HG02884 (cell line): ENCODE measurements around the gene CDCP2.
A peak's percentile ranks its signal among the peaks of the same experiment; 100 is the strongest.

Source experiments
- ATAC-seq: cut with Tn5 transposase; IDR thresholded peaks from one replicate; pipeline ENCODE4 v1.9.1; 2021; ENCODE audit warnings: mild to moderate bottlenecking, moderate library complexity; ENCODE audit not compliant: unreplicated experiment

The CDCP2 gene

DNA sequence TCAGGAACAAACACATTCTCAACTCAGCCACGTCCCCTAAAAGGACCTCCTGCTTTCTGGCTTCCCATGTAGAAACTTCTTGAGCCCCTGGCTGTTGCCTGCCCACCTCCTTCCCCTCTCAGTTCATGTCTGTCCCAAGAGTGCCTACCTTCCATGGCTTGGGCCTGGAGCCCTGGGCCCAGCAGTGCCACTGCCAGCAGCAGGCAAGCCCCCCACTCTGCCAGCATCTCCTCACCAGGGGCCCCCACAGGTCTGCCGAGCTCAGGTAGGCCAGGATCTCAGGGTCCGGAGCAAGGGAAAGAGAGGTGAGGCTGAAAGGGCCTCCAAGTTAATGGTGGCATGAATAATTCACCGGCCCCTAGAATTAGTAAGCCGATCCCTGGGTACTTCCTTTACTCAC, at the start of gene CDCP2:
Gene CDCP2, minus strand, starts transcription at position 305 of the 400 bp plus-strand sequence. Its CDS starts 78 bp downstream, at position 227.
- ATAC-seq, result no peak

DNA sequence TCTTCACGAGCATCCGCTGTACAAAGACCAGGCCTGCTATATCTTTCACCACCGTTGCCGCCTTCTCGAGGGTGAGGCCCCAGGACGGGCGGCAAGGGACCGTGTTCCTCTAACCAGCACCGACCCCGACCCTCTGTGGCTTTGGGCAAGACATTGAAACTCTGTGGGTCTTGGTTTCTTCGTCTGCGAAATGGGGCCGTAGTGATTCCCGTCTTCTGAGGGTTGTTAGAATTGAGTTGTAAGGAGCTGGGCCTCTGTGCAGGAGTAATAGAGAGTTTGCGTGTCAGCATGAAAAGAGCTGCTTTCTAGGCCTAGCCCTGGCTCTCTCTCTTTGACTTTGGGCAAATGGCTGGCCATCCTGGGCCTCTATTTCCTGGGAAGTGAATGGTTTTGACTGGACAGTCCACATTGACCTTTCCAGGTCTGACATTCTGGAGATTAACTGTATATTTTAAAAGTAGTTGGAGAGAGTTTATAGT, 47.8 kb upstream of the CDCP2 start:
- ATAC-seq, result peak; percentile 21

DNA sequence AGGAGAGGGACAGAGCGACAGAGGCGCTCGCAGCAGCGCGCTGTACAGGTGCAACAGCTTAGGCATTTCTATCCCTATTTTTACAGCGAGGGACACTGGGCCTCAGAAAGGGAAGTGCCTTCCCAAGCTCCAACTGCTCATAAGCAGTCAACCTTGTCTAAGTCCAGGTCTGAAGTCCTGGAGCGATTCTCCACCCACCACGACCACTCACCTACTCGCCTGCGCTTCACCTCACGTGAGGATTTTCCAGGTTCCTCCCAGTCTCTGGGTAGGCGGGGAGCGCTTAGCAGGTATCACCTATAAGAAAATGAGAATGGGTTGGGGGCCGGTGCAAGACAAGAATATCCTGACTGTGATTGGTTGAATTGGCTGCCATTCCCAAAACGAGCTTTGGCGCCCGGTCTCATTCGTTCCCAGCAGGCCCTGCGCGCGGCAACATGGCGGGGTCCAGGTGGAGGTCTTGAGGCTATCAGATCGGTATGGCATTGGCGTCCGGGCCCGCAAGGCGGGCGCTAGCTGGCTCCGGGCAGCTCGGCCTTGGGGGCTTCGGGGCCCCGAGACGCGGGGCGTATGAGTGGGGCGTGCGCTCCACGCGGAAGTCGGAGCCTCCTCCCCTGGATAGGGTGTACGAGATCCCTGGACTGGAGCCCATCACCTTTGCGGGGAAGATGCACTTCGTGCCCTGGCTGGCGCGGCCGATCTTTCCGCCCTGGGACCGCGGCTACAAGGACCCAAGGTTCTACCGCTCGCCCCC, 47.1 kb upstream of the CDCP2 start, which contains the start of the genes CYB5RL and MRPL37:
Gene CYB5RL, minus strand, starts transcription at position 266 of the 754 bp plus-strand sequence. CDS start 4,414 bp downstream, outside the sequence.
Gene MRPL37, plus strand, starts transcription at position 403 of the 754 bp plus-strand sequence. Its CDS starts 77 bp downstream, at position 480.
- ATAC-seq, result peak; percentile 97

DNA sequence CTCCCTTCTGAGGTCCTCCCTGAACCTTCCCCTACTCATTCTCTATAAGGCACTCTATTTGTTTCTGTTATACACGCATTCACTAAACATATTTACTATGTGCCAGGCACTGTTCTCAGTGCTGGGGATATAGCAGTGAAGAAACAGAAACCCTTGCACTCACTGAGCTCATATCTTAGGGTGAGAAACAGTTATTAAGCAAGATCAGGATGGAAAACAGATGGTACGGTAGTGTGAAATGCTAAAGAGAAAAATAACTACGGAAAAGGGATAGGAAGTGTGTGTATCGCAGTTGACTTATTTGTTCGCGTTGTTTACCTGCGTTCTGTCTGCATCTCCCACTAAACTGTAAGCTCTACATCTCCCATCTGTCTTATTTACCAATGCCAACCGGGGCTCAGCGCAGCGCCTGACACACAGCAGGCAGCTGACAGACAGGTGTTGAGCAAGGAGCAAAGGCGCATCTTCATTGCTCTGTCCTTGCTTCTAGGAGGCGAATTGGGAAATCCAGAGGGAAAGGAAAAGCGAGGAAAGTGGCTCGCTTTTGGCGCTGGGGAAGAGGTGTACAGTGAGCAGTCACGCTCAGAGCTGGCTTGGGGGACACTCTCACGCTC, 46.5 kb upstream of the CDCP2 start:
- no peak for ATAC-seq

DNA sequence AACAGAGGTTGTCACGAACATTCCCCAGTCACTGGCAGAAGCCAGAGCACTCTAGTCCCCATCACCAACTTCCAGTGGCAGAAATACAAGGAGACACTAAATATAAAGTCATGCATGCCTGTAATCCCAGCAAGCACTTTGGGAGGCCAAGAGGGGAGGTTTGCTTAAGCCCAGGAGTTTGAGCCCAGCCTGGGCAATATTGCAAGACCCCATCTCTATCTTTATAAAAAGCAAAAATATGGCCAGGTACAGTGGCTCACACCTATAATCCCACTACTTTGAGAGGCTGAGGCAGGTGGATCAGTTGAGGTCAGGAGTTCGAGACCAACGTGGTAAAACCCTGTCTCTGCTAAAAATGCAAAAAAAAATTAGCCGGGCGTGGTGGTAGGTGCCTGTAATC, 40.7 kb upstream of the CDCP2 start:
- no peak for ATAC-seq

DNA sequence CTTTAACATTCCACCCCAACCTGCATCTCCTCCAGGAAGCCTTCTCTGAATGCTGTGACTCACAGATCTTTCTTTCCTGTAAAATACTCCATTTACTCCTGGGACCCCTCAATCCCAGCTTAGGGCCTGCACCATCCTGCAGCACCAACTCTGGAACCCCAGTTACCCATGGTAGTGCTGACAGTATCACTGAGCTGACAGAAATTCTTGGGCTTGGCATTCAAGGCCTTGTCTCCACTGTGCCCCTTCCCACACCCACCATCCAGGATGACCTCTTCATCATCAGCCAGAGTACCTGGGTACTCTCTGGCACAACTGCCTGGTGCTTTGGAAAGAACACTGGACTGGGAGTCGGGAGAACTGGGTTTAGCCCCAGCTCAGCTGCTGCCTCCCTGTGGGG, 38.7 kb upstream of the CDCP2 start:
- no peak for ATAC-seq

DNA sequence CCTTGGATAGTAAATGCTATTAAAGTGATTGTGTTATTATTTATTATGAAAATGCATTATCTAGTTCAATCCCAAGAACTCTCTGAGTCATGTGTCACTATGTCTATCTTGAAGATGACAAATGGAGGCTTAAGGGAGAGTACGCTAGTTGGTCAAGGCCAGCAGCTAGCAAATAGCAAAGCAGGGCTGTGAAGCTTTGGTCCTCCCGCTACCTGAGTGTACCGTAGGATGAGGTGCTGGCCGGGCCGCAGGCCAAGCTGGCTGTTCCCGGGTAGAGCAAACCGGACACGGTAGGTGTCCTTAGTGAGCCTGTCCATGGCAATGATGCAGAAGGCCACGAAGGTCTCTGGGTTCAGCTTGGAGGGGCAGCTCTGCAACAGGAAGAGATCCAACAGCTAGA, 37.7 kb upstream of the CDCP2 start:
- no peak for ATAC-seq

DNA sequence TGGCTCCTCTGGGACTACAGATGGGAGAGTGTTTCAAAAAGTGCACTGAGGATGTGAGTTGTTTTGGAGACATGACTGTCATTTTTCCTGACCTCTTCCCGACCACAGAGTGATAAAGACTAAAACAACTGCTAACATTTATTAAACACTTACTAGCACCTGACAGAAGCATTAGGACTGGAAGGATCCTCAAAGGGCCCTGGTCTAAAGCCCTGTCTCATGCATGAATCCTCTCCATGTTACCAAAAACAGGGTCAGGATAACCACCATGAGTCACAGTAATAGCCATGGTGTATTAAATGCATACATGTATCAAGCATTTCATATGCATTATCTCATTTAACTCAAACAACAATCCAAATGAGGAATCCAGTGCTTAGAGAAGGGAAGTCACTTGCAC, 35.5 kb upstream of the CDCP2 start:
- ATAC-seq, result no peak

DNA sequence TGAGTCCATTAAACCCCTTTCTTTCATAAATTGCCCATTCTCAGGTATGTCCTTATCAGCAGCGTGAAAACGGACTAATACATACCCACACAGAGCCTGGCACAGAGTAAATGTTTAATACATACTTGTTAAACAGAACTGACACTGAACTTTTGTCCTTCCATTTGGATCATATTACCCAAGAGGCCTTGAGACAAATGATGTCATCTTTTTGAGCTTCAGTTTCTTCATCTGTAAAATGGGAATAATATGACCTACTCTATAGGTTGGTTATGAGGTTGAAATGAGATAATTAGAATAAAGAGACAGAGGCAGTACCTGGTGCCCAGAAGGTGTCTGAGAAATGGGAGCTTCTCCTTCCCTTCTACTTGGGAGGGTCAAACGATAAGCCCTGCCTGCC, 33.3 kb upstream of the CDCP2 start:
- ATAC-seq, result no peak

DNA sequence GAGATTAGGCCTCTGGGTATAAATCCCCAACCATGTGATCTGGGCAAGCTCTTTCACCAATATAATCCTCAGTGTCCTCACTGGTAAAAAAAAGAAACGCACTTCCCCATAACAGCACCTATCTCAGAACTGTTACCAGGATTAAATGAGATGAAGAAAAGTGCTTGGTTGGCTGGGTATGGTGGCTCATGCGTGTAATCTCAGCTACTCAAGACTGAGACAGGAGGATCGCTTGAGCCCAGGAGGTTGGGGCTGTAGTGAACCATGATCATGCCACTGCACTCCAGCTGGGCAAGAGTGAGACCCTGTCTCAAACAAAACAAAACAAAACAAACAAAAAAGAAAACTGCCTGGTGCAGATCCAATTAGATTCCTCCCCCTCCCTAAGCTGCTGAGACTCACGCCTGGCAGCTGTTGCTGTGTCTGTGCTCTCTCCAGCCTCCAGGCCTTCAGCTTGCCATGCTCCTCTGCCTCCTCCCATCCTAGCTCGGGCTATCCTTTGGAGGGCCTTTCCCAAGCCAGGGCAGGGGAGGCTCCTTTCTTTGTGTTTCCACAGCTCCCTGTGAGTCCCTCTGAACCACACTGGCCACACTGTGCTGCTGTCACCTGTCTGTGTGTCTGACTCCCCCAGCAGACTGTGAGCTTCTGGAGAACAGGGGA, 28.0 kb upstream of the CDCP2 start:
- ATAC-seq, result no peak

DNA sequence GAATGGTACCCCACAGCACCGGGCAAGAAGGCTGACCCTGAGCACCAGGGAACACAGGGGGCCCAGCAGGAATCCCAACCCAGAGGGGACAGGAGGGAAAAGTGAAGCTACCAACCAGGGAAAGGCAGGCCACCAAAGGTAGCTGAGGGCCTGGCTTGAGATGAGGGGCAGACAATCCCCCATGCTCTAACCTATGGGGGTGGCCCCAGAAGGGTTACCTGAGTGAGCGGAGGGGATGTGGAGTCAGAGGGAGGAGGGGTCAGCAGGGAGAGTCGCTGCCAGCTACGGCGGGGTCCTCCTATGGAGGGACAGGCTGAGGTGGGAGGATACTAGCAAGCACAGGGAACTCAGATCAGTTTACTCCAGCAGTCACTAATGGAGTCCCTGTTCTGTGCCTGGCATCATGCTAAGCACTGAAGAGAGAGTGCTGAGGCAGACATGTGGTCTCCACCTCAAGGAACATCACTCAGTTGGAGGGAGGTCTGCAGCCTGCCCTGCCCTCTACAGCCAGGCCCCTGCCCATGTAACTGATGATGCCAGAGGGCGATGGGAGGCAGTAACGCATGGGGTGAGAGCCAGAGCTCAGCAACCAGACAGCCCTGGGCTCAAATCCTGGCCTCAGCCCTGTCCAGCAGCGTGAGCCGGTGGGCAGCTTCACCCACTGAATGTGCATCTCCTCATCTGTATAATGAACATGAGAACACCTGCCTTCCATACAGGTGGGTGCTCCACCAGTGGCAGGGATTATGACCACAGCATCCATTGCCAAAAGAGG, 25.7 kb upstream of the CDCP2 start:
- no peak for ATAC-seq

DNA sequence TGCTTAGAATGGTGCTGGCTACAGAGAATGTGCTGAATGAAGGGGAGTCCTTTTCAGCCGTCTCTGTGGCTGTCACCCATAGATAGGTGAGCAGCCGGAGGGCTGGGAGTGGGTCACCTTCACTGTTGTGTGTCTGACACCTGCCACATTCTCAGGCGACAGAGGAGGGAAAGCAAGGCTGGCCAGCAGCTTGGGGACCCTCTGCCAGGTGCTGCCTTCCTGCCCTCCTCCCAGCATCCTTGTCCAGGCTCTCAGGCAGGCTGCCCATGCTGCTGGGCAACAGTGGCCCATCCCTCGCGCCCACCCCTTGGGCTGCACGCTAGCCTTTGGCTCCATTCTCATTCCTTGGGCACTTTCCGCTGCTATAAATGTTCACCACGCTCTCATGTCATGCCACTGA, 24.9 kb upstream of the CDCP2 start:
- no peak for ATAC-seq

DNA sequence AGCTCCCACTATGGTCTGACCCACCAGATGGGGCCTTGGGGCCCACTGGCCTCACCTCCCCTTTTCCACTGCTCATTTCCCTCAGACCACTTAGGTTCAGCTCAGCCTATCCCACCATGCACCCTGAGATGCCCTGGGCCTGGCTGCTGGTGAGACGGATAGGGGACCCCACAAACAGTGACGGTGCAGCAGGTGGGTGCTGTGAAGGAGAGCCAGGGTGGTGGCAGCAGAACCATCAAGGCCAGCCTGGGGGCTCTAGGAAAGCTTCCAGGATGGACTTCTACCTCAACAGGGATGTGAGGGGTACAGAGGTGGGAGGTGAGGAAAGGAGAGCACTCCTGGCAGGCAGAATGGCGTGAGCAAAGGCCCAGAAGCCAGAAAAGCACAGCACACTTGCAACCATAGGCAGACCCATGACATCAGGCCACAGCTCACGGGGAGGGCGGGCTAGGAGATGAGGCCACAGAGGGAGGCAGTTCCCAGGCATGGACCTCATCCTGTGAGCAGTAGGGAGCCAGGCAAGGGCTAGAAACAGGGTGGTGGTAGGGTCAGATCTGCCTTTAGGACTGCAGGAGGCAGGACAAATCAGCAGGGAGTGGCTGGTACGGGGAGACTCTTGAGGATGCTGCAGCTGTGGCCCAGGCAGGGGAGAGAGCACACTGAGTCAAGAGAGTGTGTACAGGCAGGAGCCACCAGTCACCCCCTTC, 24.0 kb upstream of the CDCP2 start:
- ATAC-seq, result no peak

DNA sequence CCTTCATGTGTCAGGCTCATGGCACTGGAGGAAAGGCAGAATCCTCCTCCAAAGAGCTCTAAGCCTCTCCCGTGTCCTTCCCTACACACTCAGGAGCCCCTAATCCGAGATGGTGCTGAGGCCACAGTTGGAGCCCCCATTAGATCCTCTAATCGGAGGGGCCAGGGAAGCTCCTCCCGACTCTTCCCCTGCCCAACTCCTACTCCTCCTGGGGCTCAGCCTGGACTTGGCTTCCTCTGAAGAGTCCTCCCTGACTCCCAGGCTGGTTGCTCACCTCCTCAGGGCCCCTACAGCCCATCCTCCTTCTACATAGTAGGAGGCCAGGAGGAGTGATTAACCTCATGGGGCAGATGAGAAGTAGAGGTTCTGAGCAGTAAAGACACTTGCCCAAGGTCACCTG, 21.3 kb upstream of the CDCP2 start:
- ATAC-seq, result no peak

DNA sequence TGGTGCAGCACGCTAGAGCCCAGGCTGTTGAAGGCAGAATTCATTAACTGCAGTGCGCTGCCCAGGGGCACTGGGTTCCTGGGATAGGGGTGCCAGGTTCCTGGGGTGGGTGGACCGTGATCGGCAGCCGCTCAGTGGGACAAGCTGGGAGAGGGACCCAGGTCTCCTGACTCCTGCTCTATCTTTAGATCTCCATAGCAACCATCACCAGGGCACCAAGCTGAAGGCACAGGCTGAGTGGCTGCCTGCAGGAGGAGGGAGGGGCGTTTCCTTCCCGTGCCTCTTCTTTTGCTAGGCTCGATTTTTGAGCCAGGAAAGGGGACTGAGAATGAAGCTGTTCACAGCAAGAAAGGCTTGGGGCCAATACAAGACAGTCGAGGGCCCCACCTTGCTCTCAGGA, 20.9 kb upstream of the CDCP2 start:
- ATAC-seq, result no peak

DNA sequence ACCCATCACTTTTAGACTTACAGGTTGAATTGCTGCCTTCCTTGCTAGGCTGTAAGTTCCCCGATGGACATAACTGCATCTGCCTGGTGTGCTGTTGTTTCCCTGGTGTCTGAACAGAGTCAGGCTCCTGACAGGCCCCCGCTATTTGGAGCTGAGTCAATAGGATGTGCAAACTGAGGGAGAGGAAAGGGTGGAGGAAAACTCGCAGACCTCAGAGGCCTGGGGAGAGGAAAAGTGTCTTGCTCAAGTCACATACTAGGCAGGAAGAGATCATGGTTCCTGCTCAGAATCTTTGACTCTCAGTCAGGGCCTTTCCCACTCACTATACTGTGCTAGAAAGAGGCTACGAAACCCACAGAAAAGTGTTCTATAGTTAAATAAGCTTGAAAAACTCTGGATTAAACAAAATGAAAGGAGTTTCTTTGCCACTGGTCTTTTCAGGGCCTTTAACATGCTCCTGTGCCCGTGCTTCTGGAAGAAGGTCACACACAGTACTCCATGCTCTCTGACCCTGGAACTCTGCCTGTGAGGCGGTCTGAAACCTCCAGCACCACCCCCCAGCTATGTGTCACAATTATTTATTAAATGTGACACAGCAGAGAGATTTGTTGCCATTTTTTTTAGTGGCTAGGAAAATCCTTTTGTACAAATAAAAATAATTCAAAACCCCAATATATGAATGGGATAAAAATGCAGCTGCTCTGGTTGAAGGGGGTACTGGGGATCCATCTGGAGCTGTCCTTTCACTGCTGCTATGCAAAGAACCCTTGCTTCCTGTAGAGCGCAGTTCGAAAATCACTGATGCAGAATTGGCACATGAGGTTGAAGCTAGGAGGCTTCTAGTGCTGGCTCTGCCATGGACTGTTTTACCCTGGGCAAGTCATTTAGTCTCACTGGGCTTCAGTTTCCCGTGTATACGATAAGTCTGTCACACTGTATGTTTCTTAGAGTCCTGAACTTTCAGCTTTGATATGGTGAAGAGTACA, 20.1 kb upstream of the CDCP2 start:
- no peak for ATAC-seq

DNA sequence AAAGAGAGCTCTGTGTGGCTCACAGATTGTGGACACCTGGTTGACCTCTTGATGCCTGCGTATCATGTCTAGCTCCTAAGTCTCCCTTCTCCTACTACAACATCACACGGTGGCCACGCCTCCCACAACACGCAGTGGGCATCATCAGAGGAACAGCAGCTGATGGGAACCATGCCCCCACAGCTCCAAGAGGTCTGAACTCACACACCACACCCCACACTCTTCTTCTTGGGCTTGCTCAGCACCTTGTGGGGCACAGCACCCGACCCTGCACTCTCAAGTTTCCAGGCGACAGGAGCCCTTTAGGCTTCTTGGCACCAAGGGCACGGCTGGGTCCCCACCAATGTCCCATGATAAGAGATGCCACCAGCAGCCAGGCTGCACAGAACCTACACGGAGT, 18.8 kb upstream of the CDCP2 start:
- ATAC-seq, result no peak

DNA sequence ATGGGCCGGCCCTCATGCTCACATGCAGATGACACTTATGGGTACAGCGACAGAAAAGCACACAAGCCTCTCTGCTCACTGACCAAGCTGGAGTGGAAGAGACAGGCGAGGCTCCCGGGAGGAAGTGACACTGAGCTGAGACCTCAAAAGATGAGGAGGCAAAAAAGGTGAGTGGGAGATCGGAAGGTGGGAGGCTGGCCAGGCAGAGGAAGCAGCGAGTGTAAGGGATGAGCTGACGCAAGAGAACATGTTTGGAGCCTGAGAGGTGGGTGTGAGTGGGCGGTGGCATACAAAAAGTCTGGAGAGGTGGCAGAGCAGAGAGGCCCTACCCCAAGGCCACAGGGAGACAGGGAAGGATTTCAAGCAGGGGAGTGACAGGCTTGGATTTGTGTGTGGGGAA, 18.2 kb upstream of the CDCP2 start:
- no peak for ATAC-seq

DNA sequence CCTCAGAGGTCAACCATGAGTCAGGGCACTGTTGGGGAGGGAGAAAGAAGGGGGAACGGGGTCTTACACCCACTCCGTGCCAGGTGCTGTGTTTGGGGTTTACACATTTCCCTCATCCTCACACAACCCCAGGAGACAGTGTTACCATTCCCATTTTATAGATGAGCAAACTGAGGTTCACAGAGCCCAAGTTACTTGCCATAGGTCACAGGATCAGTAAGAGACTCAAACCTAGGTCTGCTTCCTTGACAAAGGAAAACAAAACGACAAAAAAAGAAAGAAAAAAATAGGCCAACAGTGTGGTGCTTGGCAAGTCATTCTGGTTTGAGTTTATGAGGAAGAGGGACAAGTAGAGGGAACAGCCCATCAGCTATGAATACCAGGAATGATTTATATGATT, 16.3 kb upstream of the CDCP2 start:
- ATAC-seq, result no peak
